Measurements from ENCODE around the gene KLF17.
"Not testable (repeated sequence)": the region's sequence is repeated elsewhere in the genome, so short reads cannot be mapped to it uniquely, and the experiment has no call there.

The KLF17 gene

GRCh38 chr1:44110916-44111315, 7.7 kb upstream of the KLF17 start:
- DNase-seq (ENCODE audit: low spot score), result no peak

- no peak for DNase-seq (ENCODE audit: low spot score)
Measured at GRCh38 chr1:44111861-44112260, 6.8 kb upstream of the KLF17 start.

- DNase-seq (ENCODE audit: low spot score), result no peak
Measured at GRCh38 chr1:44112486-44112885, 6.1 kb upstream of the KLF17 start.

- no peak for DNase-seq (ENCODE audit: low spot score)
Measured at GRCh38 chr1:44113095-44113609, 5.5 kb upstream of the KLF17 start.

GRCh38 chr1:44114098-44114497, 4.5 kb upstream of the KLF17 start:
- DNase-seq (ENCODE audit: low spot score), result no peak

GRCh38 chr1:44117272-44117671, 1.3 kb upstream of the KLF17 start:
- DNase-seq (ENCODE audit: low spot score), result not testable (repeated sequence)

GRCh38 chr1:44119525-44119924, 904 bp downstream of the KLF17 start:
- no peak for DNase-seq (ENCODE audit: low spot score)

- no peak for DNase-seq (ENCODE audit: low spot score)
Measured at GRCh38 chr1:44120398-44120949, 1.9 kb downstream of the KLF17 start.

GRCh38 chr1:44129616-44130500, 11.2 kb downstream of the KLF17 start:
- no peak for DNase-seq (ENCODE audit: low spot score)

- no peak for DNase-seq (ENCODE audit: low spot score)
Measured at GRCh38 chr1:44131411-44131810, 12.8 kb downstream of the KLF17 start.

- DNase-seq (ENCODE audit: low spot score), result no peak
Measured at GRCh38 chr1:44134071-44134920, 15.7 kb downstream of the KLF17 start.

GRCh38 chr1:44135886-44136285, 17.3 kb downstream of the KLF17 start:
- no peak for DNase-seq (ENCODE audit: low spot score)

- DNase-seq (ENCODE audit: low spot score), result no peak
Measured at GRCh38 chr1:44138239-44138638, 19.6 kb downstream of the KLF17 start.

GRCh38 chr1:44139565-44139964, 20.9 kb downstream of the KLF17 start:
- DNase-seq (ENCODE audit: low spot score), result not testable (repeated sequence)

- DNase-seq (ENCODE audit: low spot score), result no peak
Measured at GRCh38 chr1:44141531-44141930, 22.9 kb downstream of the KLF17 start, which contains the start of gene KLF18. KLF18 (minus strand) TSS chr1:44141631; CDS start chr1:44141631, 0 bp downstream.

- DNase-seq (ENCODE audit: low spot score), result no peak
Measured at GRCh38 chr1:44144962-44145756, 26.5 kb downstream of the KLF17 start.

- DNase-seq (ENCODE audit: low spot score), result no peak
Measured at GRCh38 chr1:44146536-44147361, 28.1 kb downstream of the KLF17 start.

- no peak for DNase-seq (ENCODE audit: low spot score)
Measured at GRCh38 chr1:44147582-44147981, 29.0 kb downstream of the KLF17 start.

GRCh38 chr1:44151332-44151731, 32.7 kb downstream of the KLF17 start:
- no peak for DNase-seq (ENCODE audit: low spot score)

GRCh38 chr1:44151808-44152207, 33.2 kb downstream of the KLF17 start:
- no peak for DNase-seq (ENCODE audit: low spot score)

GRCh38 chr1:44152692-44153091, 34.1 kb downstream of the KLF17 start:
- DNase-seq (ENCODE audit: low spot score), result no peak
